Ecto neural progenitor cell (in vitro differentiated cells): ENCODE measurements around the gene EIF5A.

Source experiments
- DNase-seq: peaks from one replicate; pipeline ENCODE4 v3.0.0-alpha.2; 2018; ENCODE audit warnings: low spot score

EIF5A gene

DNA sequence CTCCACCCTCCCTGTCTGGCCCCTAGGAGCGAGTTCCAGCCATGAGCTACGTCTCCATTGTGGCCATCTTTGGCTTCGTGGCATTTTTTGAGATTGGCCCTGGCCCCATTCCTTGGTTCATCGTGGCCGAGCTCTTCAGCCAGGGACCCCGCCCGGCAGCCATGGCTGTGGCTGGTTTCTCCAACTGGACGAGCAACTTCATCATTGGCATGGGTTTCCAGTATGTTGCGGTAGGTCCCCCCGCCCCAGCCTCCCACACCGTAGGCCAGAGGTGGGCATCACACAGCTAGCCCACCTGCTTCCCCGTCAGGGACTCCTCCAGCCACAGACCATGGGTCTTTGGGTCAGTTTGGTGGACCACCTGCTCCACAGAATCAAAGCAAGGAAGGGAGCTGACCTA, 21.7 kb upstream of the EIF5A start:
- DNase-seq = no peak

DNA sequence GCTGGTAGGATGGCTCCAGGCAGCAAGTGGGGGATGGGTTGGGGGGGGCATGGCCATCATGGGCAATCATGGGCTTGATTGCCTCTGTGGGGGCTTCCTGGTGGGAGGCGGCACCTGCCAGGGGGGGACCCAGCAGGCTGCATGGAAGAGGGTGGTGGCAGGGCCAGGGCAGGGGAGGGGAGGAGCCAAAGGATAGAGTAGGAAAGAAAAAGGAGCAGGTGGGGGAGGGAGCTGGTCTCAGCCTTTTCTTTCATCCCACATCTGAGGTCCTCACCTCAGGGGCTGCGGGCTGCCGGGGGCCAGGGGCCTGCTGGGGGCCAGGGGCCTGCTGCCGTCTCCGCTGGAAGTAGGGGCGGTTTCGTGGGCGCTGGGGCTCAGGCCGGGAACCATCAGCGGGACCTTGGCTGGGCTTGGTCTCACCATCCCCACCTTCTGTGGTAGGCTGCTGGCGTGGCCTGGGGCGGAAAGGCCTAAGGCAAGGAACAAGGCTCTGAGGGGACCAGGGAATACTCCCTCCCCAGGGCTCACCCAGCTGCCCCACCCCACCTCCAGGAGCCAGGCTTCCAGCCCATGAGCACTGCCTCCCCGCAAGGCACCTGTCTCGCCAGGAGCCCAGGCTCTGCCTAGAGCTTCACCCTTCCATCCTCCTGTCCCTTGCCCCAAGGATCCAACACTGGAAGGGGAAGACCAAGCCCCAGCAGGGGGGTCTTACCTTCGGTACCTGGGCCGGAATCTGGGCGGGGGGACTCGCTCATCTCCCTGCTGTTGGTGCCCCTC, 18.0 kb upstream of the EIF5A start:
- DNase-seq = no peak

DNA sequence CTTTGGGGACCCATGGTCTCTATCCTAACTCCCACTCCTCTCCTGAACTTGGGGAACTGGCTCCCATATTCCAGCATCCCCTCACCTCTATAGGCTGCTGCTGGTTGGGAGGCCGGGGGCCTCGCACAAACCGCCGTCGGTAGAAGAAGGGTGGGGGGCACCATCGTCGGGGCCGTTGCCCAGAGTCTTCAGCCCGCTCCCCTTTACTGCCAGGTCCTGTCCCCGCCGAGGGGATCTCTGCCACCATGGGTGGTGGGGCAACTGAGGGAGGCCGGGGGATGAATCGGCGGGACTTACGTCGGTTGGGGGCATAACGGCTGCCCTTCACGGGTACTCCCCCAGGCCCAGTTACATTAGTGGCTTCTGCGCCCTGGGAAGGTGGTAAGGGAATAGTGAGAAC, 17.3 kb upstream of the EIF5A start:
- no peak for DNase-seq

- DNase-seq = no peak
These were observed 16.7 kb upstream of the EIF5A start for GRCh38 chr17:7290685-7291084.

DNA sequence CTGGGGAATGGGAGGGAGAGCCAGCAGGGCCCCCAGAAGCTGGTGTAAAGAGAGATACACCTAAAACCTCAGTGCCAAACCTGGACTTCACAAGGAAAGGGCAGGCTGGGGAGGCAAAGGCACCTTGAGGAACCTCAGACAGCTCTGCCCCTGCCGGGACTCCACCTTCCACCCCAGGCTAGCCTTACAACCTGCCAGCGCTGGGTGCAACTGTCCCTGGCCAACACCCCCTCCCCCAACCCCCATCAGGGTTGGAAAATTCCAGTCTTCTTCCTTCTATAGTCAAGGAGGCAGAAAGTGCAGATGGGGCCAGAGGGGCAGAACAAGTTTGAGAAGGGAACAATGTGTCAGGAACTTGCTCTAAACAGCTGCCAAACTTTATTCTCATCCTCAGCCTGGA, 15.2 kb upstream of the EIF5A start:
- DNase-seq = no peak

- no peak for DNase-seq
These were observed 14.7 kb upstream of the EIF5A start for GRCh38 chr17:7292729-7293128.

DNA sequence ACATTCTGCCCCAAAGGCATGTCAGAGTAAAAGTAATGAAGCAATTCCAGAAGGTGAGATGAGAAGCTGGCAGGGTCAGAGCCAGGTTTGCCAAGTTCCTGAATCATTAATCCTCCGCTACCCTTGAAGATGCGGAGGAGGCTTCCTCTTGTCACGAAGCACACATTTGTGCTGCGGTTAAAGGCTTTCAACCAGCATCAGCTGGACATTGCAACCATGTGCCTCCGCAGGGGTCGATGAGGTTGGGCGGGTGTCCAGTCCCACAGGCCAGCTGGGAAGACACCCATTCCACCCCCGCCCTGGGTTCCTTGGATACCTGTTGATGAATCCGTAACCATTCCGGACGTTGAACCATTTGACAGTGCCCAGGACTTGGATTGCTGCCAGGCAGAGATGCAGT, 14.3 kb upstream of the EIF5A start:
- no peak for DNase-seq

- peak; percentile 79 for DNase-seq
These were observed 13.4 kb upstream of the EIF5A start for GRCh38 chr17:7293816-7294613.

- DNase-seq = peak; percentile 96
These were observed 12.7 kb upstream of the EIF5A start, which contains the start of gene YBX2 for GRCh38 chr17:7294614-7295153. YBX2 (minus strand) TSS chr17:7294639; CDS start chr17:7294500, 139 bp downstream.

- DNase-seq = no peak
These were observed 11.9 kb upstream of the EIF5A start for GRCh38 chr17:7295230-7296180.

- peak; percentile 96 for DNase-seq
These were observed 11.1 kb upstream of the EIF5A start for GRCh38 chr17:7296189-7296861.

GRCh38 chr17:7304179-7304578, 3.2 kb upstream of the EIF5A start:
- DNase-seq = no peak

DNA sequence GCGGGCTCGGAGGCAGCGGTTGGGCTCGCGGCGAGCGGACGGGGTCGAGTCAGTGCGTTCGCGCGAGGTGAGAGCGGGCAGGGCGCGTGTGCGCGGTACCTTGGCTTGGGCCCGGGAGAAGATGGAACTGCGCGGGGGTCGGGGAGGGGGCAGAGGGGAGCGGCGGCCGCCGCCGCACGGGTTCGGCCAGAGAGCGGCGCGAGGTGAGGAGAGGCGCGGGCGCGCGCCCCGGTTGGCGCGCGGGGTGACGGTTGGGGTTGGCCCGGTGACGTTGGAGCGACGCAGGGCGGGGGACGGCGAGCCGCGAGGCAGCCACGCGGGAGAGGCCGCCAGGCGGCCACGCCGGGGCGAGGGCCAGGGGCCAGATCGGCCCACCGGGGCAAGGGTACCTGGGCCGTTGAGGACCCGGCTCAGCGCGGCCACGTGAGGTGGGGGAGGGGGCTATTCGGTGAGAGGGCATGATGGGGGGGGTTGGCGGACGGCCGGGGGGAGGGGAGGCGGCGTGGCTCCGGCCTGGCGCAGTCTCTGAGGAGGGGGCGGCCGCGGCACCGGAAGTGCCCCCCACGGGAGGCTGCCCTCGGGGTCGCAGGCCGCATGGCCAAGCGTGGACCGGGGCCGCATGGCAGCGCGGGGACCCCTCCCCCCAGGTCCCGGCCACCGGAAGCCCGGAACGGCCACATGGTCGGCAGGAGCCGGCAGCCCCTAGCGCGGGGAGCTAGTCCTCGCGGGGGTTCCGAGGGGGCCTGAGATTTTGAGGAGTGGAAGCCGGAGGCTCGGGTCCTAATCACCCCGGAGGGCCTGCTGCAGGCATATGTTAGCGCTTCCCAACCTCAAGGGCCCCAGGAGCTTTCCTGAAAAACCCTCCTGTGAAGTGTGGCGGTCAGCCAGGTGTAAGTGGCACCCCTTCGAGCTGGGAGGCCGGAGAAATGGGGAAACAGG, 527 bp downstream of the EIF5A start:
- DNase-seq = peak; percentile 73

DNA sequence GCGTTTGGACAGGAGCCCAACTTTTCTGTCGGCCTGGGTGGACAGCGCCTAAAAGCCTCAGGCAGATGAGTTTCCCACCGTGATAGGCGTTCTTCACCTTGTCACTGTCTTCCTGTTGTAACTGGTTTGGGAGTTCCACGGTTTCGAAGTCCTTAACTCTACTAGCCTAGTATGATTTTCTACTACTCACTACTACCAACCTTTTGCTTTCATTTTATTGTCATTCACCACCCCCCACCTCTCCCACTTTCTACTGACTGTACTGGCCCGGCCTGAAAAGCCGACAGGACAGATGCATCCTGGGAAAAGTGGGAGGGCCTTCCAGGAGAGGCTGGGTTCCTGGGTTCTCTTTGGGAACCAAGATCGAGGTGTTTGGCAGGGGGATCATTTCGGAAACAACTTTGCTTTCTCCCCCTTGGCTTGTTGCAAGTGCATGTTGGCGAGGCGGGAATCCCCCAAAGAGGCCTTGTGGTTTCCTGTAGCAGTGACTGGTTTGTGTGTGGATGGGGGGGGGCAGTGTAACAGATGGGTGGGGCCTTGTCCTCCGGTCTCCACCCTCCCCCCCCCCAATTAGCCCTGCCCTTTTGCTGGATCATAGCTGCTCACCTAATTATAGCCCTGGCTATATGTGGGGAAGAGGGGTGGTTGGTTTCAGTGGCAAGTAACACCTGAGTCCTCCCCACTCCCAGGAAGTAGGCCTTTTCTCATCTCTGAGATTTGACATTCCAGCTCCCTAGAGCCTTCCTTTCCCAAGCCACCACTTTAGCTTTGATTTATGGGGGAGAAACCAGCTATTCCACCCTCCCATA, 1.4 kb downstream of the EIF5A start:
- peak; percentile 84 for DNase-seq

- no peak for DNase-seq
These were observed 2.2 kb downstream of the EIF5A start for GRCh38 chr17:7309628-7310027.

DNA sequence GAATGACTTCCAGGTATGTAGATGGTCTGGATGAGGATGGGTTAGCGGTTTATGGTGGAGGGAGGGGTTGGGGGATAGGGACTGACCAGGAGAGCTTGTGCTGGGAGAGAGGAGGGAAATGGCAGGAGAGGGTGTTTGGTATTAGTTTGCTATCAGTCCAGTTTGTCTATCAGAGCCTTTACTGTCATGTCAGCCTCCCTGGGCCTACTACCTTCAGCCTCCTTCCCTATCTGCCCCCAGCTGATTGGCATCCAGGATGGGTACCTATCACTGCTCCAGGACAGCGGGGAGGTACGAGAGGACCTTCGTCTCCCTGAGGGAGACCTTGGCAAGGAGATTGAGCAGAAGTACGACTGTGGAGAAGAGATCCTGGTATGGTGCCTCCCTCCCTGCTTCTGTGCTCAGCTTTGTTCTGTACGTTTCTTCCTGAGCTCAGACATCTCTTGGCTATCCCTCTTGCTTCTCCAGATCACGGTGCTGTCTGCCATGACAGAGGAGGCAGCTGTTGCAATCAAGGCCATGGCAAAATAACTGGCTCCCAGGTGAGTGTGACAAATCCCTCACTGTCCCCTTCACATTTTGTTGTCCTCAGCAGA, 3.8 kb downstream of the EIF5A start:
- DNase-seq = no peak

DNA sequence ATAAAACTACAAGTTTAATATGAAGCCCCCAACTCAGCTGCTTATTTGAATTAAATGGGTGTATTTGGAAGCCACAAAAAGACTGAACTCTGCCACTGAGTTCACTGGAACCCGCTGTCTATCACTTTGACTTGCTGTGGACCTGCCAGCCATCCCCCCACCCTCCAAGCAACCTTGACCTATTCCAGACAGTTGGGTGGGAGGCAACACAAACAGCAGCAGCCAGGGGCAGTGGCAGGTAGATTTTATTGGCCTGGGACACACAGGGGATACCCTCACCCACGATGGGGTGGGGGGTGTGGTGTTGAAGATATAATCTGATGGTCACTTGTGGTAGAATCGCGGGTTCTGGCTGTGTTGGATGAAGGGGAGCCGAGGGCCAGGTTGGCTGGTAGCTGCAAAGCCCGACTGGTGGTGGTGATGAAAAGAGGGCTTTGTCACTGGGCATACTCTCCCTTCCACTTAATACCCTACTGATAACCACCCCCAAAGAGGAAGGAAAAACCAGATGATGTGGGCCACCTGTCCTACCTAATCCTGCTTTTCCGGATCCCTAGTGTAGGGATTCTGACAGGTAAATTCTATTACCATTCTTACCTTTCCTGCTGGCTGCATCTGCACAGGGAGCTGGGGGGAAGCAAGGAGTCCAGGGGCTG, 5.1 kb downstream of the EIF5A start:
- no peak for DNase-seq
